Gastroesophageal sphincter (tissue), 3 donors: Measurements from ENCODE around the gene ATP10D.

Experiments
- EP300 ChIP-seq: sonication (generic); formaldehyde crosslinking; IDR thresholded peaks from one replicate; pipeline ENCODE4 v1.6.1; 2017; ENCODE audit warnings: antibody characterized with exemption, mild to moderate bottlenecking
- POLR2A ChIP-seq, 2 donors: fragments of 450-650 bp; IDR thresholded peaks; one replicate each; pipeline ENCODE4 v1.6.1; 2017; ENCODE audit warnings: antibody characterized with exemption in 2 of 2, mild to moderate bottlenecking in 2 of 2, moderate library complexity in 1 of 2
- TF ChIP-seq, protein P1 (sequence below), 4 experiments: fragments of 200-600 bp in 2 of 4; fragments of 450-650 bp in 2 of 4; sonication (generic) in 1 of 4; IDR thresholded peaks; one replicate each; pipeline ENCODE4 v1.5.1; 2017 to 2019; ENCODE audit warnings: antibody characterized with exemption in 4 of 4, mild to moderate bottlenecking in 2 of 4, moderate library complexity in 2 of 4

DNA sequence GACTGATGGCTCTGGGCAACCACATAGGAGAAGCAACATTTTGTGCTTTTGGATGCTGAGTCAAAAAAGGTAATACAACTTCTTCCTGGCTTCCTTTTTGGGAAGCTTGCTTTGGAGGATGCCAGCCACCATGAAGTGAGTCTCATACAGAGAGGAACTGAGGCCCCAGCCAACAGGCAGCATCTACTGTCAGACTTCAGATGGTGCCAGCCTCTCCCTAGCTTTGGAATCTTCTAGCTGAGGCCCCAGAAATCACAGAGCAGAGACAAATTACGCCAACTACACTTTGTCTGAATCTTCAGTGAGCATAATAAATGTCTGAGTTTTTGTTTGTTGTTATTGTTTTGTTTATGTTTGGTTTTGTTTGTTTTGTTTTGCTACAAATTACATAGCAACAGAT lies 136.1 kb downstream of the ATP10D start:
- TF ChIP-seq, protein P1, sequence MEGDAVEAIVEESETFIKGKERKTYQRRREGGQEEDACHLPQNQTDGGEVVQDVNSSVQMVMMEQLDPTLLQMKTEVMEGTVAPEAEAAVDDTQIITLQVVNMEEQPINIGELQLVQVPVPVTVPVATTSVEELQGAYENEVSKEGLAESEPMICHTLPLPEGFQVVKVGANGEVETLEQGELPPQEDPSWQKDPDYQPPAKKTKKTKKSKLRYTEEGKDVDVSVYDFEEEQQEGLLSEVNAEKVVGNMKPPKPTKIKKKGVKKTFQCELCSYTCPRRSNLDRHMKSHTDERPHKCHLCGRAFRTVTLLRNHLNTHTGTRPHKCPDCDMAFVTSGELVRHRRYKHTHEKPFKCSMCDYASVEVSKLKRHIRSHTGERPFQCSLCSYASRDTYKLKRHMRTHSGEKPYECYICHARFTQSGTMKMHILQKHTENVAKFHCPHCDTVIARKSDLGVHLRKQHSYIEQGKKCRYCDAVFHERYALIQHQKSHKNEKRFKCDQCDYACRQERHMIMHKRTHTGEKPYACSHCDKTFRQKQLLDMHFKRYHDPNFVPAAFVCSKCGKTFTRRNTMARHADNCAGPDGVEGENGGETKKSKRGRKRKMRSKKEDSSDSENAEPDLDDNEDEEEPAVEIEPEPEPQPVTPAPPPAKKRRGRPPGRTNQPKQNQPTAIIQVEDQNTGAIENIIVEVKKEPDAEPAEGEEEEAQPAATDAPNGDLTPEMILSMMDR (IDR thresholded peaks at IDR 0.05): no peak
- no peak for TF ChIP-seq POLR2A (IDR thresholded peaks at IDR 0.05)
- TF ChIP-seq EP300: no peak
